Measurements from ENCODE around the gene ZBTB7C. TPM values are rescaled to one million over a fixed set of nuclear protein-coding genes. Genes with fewer than 3 reads are reported as not detected.

The ZBTB7C gene
- total and polyA plus RNA-seq, 10 of the 15 experiments (the other 5 are each of a cell fraction or from before 2014, with no cell fraction given), result under 0.01 to 0.08 (median 0.01) TPM; not detected in 7

DNA sequence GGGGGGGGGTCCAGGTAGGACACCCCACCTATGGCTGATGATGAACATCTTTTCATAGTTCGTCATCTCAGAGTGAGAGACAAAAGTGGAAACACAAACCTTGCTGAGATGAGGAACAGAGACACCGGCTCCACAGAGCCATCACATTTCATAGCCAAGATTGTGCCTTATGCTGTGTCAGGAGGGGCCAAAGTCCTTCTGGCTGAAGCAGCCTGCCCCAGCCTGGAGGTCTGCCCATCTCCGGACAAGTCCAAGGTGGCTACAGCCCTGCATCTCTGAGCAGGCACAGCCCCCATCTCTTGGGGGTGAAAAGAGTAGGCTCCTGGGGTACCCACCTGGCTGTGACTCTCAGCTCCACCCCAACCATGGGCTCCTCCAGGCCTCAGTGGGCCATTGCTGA lies 70.3 kb downstream of the ZBTB7C start:
- POLR2A ChIA-PET, result no interaction called here
- FAIRE-seq (no peak), ATAC-seq (no peak), DNase-seq (ENCODE audit: low read depth, low spot score) (no peak)
- H3K9me3 ChIP-seq (replicated peaks; ENCODE audit: control insufficient read depth, insufficient read depth, low read length), result no peaks in the 10 kb centered on the region
- CTCF ChIA-PET, result interaction anchor here (1.5 kb wide), 1 partner anchor 36 kb away, joined by 3 read pairs; no protein-coding TSS in a partner anchor
- in situ Hi-C loops (cut with MboI) (no loop called here), intact Hi-C loops (cut with micrococcal nuclease; ENCODE audit: unreplicated experiment) (no loop called here)
- H3K36me3 ChIP-seq (ENCODE audit: control insufficient read depth in 2 of 2, insufficient read depth in 2 of 2, low read length in 1 of 2), result no peaks in the 10 kb centered on the region
- H3K4me2 ChIP-seq (ENCODE audit: control insufficient read depth, insufficient read depth), result no peak overlapping the region
- BruUV-seq (replicated peaks), result no TSS peak
- no peaks in the 10 kb centered on the region for H3K4me1 ChIP-seq (ENCODE audit: control insufficient read depth, insufficient read depth, low read length)
- H3K4me3 ChIP-seq, result no peak overlapping the region
- TF ChIP-seq, protein P1, sequence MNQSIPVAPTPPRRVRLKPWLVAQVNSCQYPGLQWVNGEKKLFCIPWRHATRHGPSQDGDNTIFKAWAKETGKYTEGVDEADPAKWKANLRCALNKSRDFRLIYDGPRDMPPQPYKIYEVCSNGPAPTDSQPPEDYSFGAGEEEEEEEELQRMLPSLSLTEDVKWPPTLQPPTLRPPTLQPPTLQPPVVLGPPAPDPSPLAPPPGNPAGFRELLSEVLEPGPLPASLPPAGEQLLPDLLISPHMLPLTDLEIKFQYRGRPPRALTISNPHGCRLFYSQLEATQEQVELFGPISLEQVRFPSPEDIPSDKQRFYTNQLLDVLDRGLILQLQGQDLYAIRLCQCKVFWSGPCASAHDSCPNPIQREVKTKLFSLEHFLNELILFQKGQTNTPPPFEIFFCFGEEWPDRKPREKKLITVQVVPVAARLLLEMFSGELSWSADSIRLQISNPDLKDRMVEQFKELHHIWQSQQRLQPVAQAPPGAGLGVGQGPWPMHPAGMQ (IDR thresholded peaks at IDR 0.05; ENCODE audit: borderline replicate concordance), result no peak
- no peak for TF ChIP-seq TARDBP (IDR thresholded peaks at IDR 0.05; ENCODE audit: borderline replicate concordance)
- no peak for TF ChIP-seq KLF5 (IDR thresholded peaks at IDR 0.05; ENCODE audit: partially characterized antibody)
- no peak for TF ChIP-seq LARP7 (IDR thresholded peaks at IDR 0.05)
- no peak for TF ChIP-seq MTA3 (IDR thresholded peaks at IDR 0.05; ENCODE audit: borderline replicate concordance, low read length)
- no peak for TF ChIP-seq CBFB (IDR thresholded peaks at IDR 0.05; ENCODE audit: low read depth)
- TF ChIP-seq, protein P2, sequence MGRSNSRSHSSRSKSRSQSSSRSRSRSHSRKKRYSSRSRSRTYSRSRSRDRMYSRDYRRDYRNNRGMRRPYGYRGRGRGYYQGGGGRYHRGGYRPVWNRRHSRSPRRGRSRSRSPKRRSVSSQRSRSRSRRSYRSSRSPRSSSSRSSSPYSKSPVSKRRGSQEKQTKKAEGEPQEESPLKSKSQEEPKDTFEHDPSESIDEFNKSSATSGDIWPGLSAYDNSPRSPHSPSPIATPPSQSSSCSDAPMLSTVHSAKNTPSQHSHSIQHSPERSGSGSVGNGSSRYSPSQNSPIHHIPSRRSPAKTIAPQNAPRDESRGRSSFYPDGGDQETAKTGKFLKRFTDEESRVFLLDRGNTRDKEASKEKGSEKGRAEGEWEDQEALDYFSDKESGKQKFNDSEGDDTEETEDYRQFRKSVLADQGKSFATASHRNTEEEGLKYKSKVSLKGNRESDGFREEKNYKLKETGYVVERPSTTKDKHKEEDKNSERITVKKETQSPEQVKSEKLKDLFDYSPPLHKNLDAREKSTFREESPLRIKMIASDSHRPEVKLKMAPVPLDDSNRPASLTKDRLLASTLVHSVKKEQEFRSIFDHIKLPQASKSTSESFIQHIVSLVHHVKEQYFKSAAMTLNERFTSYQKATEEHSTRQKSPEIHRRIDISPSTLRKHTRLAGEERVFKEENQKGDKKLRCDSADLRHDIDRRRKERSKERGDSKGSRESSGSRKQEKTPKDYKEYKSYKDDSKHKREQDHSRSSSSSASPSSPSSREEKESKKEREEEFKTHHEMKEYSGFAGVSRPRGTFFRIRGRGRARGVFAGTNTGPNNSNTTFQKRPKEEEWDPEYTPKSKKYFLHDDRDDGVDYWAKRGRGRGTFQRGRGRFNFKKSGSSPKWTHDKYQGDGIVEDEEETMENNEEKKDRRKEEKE (IDR thresholded peaks at IDR 0.05), result no peak
- no peak for TF ChIP-seq RUNX3 (IDR thresholded peaks at IDR 0.05; ENCODE audit: low read length)
- RAD21 ChIA-PET (ENCODE audit: unreplicated experiment), result no interaction called here
- H2AFZ ChIP-seq (ENCODE audit: control insufficient read depth, low read depth, low read length), result no peak overlapping the region
- H3K27me3 ChIP-seq (replicated peaks in 1 of 2; ENCODE audit: control insufficient read depth in 2 of 2, insufficient read depth in 2 of 2, low read length in 1 of 2), result peaks cover 0 to 2% of the 10 kb centered on the region in 2 experiments; a peak in 1 of 4 replicates
- H4K20me1 ChIP-seq (ENCODE audit: control insufficient read depth, insufficient read depth), result no peaks in the 10 kb centered on the region
- H3K79me2 ChIP-seq (ENCODE audit: control insufficient read depth, insufficient read depth, low read length), result no peaks in the 10 kb centered on the region
- no peak overlapping the region for H3K9ac ChIP-seq (ENCODE audit: control insufficient read depth, insufficient read depth, low read length)
- SMC1A ChIA-PET (ENCODE audit: uncharacterized antibody, unreplicated experiment), result no interaction called here
- 37% methylated on average over 3 of the region's 3 CpGs for WGBS (ENCODE audit: insufficient coverage, insufficient replicate concordance, low lambda C conversion rate, missing lambda C conversion rate)
- no peak overlapping the region for H3K27ac ChIP-seq (ENCODE audit: control insufficient read depth, insufficient read depth)

All from GM12878 (cell line).